Measurements from ENCODE around the gene DNAJC7. TPM values are rescaled to one million over a fixed set of nuclear protein-coding genes. Genes with fewer than 3 reads are reported as not detected.
"Not testable (repeated sequence)": the region's sequence is repeated elsewhere in the genome, so short reads cannot be mapped to it uniquely, and the experiment has no call there.

DNAJC7 gene
- total and polyA plus RNA-seq, 8 donors, result 12.3 to 161 (median 70.6) TPM

DNA sequence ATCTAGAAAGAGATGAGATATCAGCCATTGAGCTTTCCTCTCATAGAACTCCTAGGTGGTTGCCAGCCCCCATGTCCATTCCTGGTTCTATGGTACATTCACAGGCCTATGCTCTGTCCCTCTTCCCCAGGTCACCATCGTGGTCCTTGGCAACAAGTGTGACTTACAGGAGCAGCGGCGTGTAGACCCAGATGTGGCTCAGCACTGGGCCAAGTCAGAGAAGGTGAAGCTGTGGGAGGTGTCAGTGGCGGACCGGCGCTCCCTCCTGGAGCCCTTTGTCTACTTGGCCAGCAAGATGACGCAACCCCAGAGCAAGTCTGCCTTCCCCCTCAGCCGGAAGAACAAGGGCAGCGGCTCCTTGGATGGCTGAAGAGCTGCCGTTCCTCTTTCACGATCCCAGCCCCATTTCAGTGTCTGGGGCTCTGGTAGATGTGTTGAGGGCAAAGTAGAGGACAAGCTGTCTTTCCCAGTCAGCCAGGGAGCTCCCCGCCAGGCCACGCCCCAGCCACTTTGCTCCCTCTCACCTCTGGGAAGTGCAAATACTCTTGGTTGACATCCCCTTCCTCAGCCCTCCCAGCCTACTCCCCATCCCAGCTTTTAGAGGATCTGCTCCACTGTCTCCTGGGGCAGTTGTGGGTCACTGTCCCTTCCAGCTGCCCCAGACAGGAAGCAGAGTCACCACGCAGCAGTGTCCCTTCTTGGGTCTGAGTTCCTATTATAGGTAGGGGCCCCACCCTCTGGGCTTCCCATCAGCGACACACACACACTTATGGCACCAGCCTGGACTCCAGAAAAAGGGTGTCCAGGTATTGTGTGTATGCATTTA is 6.5 kb upstream of the DNAJC7 start:
- peaks cover 0 to 11% (median 0%) of the 10 kb centered on the region in 3 donors for H3K27me3 ChIP-seq
- peaks cover 32 to 56% (median 39%) of the 10 kb centered on the region in 4 donors for H3K4me1 ChIP-seq
- H3K4me3 ChIP-seq, result no peak overlapping the region
- DNase-seq, result no peak
- no peaks in the 10 kb centered on the region for H3K9me3 ChIP-seq
- peaks cover 23 to 31% (median 29%) of the 10 kb centered on the region in 4 donors for H3K36me3 ChIP-seq
- TF ChIP-seq CTCF (IDR thresholded peaks at IDR 0.05), result no peak
- TF ChIP-seq EP300 (IDR thresholded peaks at IDR 0.05), result no peak
- TF ChIP-seq POLR2AphosphoS5 (IDR thresholded peaks at IDR 0.05), result no peak
- no peak for TF ChIP-seq POLR2A (IDR thresholded peaks at IDR 0.05)
- 71 to 82% (median 73%) methylated on average over 15 of the region's 15 CpGs for WGBS, 5 donors
- intact Hi-C loops (cut with DNase I; ENCODE audit: low total_unique reads), result loop anchor here (5.0 kb wide), 1 partner anchor 89 kb away; the partner anchor contains the start of gene DHX58
- H3K27ac ChIP-seq, result peak overlapping the region; percentile 41 to 82 (median 75)

DNA sequence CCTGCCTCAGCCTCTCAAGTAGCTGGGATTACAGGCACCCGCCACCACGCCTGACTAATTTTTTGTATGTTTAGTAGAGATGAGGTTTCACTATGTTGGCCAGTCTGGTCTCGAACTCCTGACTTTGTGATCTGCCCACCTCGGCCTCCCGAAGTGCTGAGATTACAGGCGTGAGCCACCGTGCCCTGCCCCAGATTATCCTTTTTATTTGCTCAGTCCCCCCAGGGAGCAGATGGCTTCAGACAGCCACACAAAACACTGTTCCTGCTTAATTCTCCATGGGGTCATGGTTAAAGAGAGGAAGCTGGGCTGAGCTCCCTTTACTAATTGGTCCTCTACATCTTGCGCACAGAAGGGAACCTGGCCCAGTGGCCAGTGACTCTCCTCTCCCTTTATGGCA is 3.6 kb upstream of the DNAJC7 start:
- not testable (repeated sequence) for H3K9me3 ChIP-seq, DNase-seq, H3K27me3 ChIP-seq
- Histone ChIP-seq H3K4me3 (peak overlapping the region; percentile 74 to 97 (median 82)), H3K36me3 (peaks cover 23 to 31% (median 29%) of the 10 kb centered on the region in 4 donors), H3K4me1 (peaks cover 45 to 69% (median 55%) of the 10 kb centered on the region in 4 donors), H3K27ac (peak overlapping the region in 3 of 5 donors; percentile 90 to 91 (median 91))
- WGBS, 5 donors, result 58 to 82% (median 74%) methylated on average over 8 of the region's 8 CpGs
- intact Hi-C loops (cut with DNase I; ENCODE audit: low total_unique reads), result loop anchor here (5.0 kb wide), 1 partner anchor 91 kb away; the partner anchor contains the start of gene DHX58

- intact Hi-C loops (cut with DNase I; ENCODE audit: low total_unique reads), result loop anchor here (5.0 kb wide), 1 partner anchor 93 kb away; the partner anchor contains the start of gene DHX58
- TF ChIP-seq POLR2A (IDR thresholded peaks at IDR 0.05), result no peak
- no peak for TF ChIP-seq EP300 (IDR thresholded peaks at IDR 0.05)
- peak in 5 of 7 experiments; percentile 93 to 97 (median 94) for TF ChIP-seq CTCF (IDR thresholded peaks at IDR 0.05)
- TF ChIP-seq POLR2AphosphoS5 (IDR thresholded peaks at IDR 0.05), result peak; percentile 64 to 86 (median 68)
- Histone ChIP-seq H3K4me3 (peak within 1 kb of the TSS; percentile 74 to 97 (median 82)), H3K4me1 (peaks cover 48 to 70% (median 59%) of the 10 kb centered on the region in 4 donors), H3K36me3 (peaks cover 23 to 31% (median 29%) of the 10 kb centered on the region in 4 donors), H3K9me3 (no peaks in the 10 kb centered on the region), H3K27me3 (no peaks in the 10 kb centered on the region), H3K27ac (peak within 1 kb of the TSS; percentile 81 to 91 (median 90))
- 6 to 17% (median 7%) methylated on average over 15 to 49 of the region's 49 CpGs for WGBS, 5 donors
- peak; percentile 95 to 97 for DNase-seq
Observed at GRCh38 chr17:42019509-42020404, 2.5 kb upstream of the DNAJC7 start, which contains the start of gene NKIRAS2. NKIRAS2 (plus strand) TSS chr17:42020090; CDS start chr17:42021578, 1,488 bp downstream.

DNA sequence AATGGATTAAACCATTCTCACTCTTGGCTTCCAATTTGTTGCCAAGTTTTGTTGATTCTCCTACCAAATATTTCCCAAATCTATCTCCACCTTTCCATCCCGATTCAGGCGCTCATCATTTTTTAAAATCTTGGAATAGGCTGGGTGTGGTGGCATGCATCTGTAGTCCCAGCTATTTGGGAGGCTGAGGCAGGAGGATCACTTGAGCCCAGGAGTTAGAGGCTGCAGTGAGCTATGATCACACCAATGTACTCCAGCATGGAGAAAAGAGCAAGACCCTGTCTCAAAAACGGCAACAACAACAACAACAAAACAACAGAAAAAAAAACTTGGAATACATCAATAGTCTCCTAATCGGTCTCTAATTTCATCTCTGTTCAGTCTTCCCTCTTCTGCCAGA is 1.7 kb upstream of the DNAJC7 start:
- intact Hi-C loops (cut with DNase I; ENCODE audit: low total_unique reads), result no loop called here
- TF ChIP-seq EP300 (IDR thresholded peaks at IDR 0.05), result no peak
- TF ChIP-seq POLR2A (IDR thresholded peaks at IDR 0.05), result no peak
- no peak for TF ChIP-seq CTCF (IDR thresholded peaks at IDR 0.05)
- no peak for TF ChIP-seq POLR2AphosphoS5 (IDR thresholded peaks at IDR 0.05)
- peaks cover 20 to 25% (median 25%) of the 10 kb centered on the region in 4 donors for H3K36me3 ChIP-seq
- no peak for DNase-seq
- no peak overlapping the region for H3K4me3 ChIP-seq
- H3K4me1 ChIP-seq, result peaks cover 46 to 70% (median 59%) of the 10 kb centered on the region in 4 donors
- WGBS, 5 donors, result 89 to 97% (median 93%) methylated on average over 4 of the region's 4 CpGs
- no peak overlapping the region for H3K27ac ChIP-seq
- H3K9me3 ChIP-seq, result no peaks in the 10 kb centered on the region
- no peaks in the 10 kb centered on the region for H3K27me3 ChIP-seq

Data from stomach (tissue), 9 donors.